Putamen (tissue), 1 donor: ENCODE measurements around the gene FPR2.
"Not testable (repeated sequence)": the region's sequence is repeated elsewhere in the genome, so short reads cannot be mapped to it uniquely, and the experiment has no call there.

ENCODE experiments used
- DNase-seq: peaks from one replicate; pipeline ENCODE4 v3.0.0-alpha.2; 2016; ENCODE audit warnings: low spot score

The FPR2 gene, protein sequence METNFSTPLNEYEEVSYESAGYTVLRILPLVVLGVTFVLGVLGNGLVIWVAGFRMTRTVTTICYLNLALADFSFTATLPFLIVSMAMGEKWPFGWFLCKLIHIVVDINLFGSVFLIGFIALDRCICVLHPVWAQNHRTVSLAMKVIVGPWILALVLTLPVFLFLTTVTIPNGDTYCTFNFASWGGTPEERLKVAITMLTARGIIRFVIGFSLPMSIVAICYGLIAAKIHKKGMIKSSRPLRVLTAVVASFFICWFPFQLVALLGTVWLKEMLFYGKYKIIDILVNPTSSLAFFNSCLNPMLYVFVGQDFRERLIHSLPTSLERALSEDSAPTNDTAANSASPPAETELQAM

DNA sequence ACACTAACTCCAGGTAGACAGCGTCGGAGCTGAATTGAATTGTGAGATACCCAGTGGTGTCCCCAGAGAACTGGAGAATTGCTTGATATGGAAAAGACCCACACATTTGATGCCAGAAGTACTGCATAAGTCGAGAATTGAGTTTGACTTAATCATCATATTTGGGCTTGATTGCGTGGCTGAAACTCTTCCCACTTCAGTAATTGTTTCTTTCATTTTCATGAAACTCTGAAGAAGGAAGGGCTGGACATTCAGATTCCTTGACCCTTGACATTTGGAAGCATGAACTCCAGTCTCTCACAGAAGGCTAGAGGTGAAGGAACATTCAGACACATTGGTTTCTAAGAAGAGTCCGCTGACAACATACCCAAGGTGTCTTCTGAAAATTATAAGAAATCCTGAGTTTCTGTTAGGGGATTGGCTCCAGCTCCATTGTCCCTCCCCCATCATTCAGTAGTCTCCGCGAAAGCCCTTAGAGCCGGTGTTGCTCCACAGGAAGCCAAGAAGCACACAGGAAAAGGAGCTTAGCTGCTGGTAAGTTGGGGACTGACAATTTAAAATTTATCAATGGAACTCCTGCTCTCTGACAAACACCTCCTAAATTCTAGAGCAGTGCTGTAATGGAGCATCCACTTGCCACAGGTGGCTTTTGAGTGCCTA, at the start of gene FPR2:
Gene FPR2 (plus strand): TSS at position 484 of the 660 bp plus-strand sequence. CDS start 7,479 bp downstream, outside the sequence.
- no peak for DNase-seq

- no peak for DNase-seq
Observed at GRCh38 chr19:51711702-51712101, 49.3 kb upstream of the FPR2 start.

DNA sequence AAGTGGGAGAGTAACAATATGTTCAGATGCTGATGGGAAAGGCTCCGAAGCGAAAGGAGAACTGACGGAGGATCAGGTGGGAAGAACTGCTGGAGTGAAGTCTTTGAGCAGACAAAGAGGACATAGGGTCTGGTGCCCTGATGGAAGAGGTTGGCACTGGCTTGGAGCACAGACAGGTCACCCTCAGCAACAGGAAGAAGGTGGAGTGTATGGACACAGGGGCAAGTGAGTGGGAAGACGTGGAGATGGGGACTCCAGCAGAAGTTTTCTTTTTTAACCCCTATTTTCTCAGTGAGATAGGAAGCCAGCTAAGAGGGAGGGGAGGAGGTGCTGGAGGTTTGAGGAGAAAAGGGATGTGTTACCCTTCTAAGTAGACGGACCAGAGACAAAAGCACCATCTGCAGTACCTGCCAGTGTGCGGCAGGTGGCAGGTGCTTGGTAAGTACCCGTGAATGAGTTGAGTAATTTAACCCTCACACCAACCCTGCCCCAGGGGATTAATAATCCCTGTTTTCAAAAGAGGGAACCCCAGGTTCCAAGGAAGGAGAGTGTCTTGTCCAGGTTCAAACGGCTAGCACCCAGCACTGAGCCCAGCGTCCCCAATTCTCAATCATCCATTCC, 48.4 kb upstream of the FPR2 start:
- no peak for DNase-seq

GRCh38 chr19:51713319-51714285, 47.4 kb upstream of the FPR2 start:
- no peak for DNase-seq

- DNase-seq, result no peak
Observed at GRCh38 chr19:51714848-51715247, 46.1 kb upstream of the FPR2 start.

GRCh38 chr19:51715850-51716249, 45.1 kb upstream of the FPR2 start:
- DNase-seq, result no peak

GRCh38 chr19:51716925-51717324, 44.1 kb upstream of the FPR2 start:
- no peak for DNase-seq

- no peak for DNase-seq
Observed at GRCh38 chr19:51719251-51719988, 41.6 kb upstream of the FPR2 start.

DNA sequence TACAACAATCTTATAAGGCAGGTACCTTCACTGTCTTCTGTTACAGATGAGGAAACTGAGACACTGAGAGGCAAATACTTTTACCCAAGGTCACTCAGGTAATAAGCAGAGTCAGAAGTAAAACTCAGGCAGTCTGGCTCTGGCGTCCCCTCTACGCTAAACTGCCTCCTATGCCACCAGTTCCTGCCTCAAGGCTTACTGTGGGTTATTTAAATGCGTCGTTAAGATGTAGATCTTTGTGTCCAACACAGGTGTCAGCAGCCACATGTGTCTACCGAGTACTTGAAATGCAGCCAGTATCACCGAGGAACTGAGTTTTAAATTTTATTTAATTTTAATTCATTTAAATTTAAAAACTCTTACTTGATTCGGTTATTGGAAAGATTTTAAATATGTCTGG, 39.1 kb upstream of the FPR2 start:
- DNase-seq, result no peak

DNA sequence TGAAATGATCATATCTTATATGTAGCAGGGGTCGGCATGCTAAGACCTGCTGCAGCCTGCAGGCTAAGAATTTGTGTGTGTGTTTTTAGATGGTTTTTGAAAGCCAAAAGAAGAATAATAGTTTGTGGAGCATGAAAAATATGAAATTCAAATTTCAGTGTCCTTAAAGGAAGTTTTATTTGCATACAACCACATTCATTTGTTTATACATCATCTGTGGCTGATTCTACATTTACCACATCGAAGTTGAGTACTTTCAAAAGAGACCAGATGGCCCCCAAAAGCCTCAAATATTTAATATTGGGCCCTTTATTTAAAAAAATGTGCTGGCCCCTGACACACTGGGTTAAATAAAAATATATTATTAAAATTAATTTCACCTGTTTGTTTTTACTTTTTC, 38.5 kb upstream of the FPR2 start:
- DNase-seq, result no peak

- no peak for DNase-seq
Observed at GRCh38 chr19:51724543-51724942, 36.4 kb upstream of the FPR2 start.

DNA sequence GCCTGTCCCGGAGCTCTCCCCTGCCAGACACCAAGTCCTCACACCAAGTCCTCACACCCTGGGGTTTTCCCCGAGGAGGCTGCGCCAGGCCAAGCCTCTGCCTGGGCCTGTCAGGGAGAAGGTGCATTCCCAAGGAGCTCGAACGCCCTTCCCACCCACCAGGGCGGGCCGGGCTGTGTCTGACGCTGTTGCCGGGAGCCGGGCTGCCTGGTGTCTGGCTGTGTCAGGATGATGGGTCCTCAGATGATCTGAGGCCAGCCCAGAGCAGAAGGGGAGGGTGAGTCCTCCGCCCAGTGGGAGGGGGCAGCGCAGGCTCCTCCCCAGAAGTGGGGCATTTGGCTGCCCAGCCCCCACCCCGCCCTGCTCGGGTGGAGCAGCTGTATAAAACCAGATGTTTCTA, 34.9 kb upstream of the FPR2 start:
- peak; percentile 87 for DNase-seq

DNA sequence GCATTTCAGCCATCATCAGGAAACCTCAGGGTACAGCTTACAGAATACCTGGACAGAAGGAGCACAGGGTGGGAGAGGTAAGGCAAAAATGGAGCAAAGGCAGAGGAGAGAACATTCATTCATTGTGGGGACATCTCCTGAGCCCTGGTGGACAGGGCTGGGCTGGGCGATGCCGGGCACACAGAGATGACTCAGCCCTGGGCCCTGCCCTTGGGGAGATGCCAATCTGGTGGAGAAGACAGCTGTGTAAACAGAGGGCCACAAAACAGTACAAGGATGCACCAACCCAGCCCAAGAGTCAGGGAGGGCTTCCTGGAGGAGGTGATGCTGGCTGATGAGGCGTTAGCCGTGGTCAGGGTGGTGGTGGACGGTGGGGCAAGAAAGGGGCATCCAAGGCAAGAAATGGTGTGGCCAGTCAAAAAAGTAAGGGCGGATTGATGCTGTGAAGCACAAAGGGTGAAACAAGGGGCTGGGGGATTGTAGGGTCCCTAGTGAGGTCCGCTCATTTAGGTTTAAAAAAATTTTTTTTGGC, 33.6 kb upstream of the FPR2 start:
- no peak for DNase-seq

- no peak for DNase-seq
Observed at GRCh38 chr19:51729781-51730180, 31.2 kb upstream of the FPR2 start.

- no peak for DNase-seq
Observed at GRCh38 chr19:51733742-51734522, 27.0 kb upstream of the FPR2 start.

- DNase-seq, result no peak
Observed at GRCh38 chr19:51735759-51736449, 25.1 kb upstream of the FPR2 start.

DNA sequence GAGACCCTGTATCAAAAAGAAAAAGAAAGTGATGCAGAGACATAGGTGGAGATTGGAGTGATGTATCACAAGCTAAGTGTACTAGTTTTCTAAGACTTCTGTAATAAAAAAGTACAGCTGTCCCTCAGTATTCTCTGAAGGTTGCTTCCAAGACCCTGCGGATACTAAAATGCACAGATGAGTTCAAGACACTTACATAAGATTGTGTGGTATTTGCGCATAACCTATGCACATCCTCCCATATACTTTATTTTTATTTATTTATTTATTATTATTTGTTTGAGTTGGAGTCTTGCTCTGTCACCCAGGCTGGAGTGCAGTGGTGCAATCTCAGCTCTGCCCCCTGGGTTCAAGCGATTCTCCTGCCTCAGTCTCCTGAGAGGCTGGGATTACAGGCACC, 23.6 kb upstream of the FPR2 start:
- DNase-seq, result no peak

DNA sequence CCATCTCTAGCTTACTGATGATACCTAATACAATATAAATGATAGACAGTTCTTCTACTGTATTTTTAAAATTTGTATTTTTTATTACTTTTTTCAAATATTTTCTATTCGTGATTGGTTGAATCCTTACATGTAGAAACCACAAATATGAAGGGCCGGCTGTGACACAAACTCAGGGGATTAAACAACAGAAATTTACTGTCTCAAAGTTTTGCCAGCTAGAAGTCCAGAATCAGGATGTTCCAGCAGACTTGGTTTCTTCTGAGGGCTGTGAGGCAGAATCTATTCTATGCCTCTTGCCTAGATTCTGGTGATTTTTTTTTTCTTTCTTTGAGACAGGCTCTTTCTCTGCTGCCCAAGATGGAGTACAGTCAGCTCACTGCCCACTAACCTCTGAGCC, 23.1 kb upstream of the FPR2 start:
- no peak for DNase-seq

DNA sequence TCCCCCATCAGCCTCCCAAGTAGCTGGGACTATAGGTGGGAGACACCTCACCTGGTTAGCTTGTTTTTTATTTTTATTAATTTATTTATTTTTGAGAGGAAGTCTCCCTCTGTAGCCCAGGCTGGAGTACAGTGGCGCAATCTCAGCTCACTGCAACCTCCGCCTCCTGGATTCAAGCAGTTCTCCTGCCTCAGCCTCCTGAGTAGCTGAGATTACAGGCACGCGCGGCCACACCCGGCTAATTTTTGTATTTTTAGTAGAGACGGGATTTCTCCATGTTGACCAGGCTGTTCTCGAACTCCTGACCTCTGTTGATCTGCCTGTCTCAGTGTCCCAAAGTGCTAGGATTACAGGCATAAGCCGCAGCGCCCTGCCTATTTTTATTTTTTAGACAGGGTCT, 22.5 kb upstream of the FPR2 start:
- DNase-seq, result not testable (repeated sequence)
